Activated CD8-positive, alpha-beta memory T cell treated with anti-CD3 and anti-CD28 coated beads for 24 hours (primary cell): ENCODE data around the gene RRH.
"Not testable (repeated sequence)": the region's sequence is repeated elsewhere in the genome, so short reads cannot be mapped to it uniquely, and the experiment has no call there.

Experiments used
- DNase-seq: peaks from one replicate; pipeline ENCODE4 v3.0.0-alpha.2; 2020

Gene RRH

DNA sequence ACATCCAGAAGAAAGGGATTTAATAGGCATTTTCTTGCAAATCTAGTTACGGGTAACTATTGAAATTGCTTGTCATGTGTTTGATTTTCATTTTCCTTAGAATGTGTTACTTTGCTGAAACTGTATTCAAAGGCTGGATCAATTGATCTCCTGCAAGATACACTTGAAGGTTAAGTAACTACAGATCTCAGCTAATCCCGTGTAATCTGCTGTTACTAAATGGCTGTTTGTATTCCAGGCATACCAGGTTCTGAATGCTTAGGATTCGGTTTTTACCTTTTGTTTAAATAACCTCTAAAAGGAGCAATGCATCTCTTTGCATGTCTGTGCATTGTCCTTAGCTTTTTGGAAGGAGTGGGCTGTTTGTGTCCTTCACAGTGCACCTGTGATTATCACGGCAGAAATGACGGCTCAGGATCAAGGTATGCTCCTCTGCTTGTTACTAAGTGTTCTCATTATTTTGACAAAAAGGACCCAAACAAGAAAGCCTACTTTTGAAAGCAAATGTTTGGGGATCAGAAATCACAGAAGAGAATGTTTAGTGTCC is 20.2 kb downstream of the RRH start, which contains the start of gene LRIT3:
Gene LRIT3 (plus strand): TSS at position 212 of the 547 bp plus-strand sequence. CDS start 95 bp downstream, at position 307.
- DNase-seq: no peak

DNA sequence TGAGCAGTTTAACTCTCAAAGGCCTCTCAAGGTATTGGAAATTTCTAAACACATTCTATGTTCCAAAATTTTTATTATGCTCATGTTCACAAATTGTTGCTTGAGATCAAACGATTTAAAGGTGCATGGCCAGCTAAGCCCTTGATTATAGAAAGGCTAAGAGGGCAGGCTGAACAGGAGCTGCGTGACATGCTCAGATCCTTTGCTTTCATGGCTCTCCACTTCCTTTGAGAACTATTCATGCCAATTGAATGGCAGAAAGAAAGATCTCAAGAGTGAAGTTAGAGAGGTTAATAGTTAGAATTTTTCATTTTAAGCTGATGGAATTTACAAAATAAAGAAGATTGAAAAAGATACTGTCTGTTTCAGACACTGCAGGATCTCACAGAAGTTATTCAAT is 20.7 kb downstream of the RRH start:
- no peak for DNase-seq

DNA sequence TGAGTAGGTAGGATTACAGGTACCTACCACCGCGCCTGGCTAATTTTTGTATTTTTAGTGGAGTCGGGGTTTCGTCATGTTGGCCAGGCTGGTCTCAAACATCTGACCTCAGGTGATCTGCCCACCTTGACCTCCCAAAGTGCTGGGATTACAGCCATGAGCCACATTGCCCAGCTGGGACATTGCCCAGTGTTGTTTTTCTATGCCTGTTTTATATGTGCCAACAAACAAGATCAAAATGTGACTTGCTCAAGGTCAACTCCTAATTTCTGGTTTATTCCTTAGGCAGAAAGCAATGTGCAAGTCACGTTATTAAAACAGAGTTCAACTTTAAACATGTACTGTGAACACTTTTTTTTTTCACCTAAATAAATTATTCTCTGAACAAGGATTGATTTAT is 22.8 kb downstream of the RRH start:
- no peak for DNase-seq

DNA sequence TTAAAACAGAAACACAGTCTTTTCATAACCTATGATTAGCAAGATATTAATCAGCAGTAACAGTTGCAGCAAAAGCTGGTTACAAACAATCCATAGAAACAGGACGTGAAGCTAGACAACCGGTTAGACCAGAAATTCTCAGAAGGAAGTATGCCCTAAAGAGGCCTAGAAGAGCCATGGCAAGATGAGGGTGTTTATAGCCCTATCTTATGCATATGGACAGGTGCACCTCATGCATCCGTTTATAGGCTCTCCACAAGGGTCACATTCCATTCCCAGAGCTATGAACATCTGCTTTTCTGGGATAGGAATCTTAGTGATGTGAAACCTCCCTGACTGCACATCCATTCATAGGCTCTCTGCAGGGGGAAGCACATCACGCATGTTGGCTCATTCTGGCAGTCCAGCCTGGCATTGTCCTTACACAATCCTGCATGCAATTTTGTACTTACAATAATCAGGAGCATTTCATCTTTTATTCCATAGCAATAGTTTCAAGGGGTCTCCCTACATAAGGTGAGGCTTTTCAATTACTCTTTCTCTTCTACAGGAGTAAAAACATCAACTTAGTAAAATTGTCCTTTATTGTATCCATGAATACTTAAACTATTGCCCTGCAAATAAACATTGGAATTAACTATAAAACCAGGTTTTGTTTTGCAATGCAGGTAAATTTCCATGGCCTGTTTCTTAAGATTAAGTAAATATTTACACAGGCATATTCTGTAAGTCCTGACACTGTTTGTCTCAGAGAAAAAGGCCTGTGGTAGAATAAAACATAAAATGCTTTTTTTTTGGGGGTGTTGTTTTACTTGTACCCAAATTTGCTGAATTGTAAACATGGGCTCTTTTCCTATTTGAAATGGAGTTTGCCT is 31.9 kb downstream of the RRH start:
- DNase-seq: not testable (repeated sequence)

DNA sequence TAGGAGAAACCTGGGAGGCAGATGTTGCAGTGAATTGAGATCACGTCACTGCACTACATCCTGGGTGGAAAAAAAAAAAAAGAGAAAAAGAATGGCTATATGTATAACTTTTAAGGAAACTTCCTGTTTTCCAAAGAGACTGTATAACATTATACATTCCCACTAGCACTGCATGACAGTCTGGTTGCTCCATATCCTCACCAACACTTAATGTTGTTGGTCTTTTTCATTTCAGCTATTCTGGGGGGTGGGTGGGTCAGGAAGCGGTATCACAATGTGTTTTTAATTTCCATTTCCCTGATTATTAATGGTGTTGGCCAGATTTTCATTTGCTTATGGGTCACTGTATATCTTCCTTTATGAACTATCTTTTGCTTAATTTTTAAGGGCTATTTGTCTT is 33.5 kb downstream of the RRH start:
- DNase-seq: no peak

DNA sequence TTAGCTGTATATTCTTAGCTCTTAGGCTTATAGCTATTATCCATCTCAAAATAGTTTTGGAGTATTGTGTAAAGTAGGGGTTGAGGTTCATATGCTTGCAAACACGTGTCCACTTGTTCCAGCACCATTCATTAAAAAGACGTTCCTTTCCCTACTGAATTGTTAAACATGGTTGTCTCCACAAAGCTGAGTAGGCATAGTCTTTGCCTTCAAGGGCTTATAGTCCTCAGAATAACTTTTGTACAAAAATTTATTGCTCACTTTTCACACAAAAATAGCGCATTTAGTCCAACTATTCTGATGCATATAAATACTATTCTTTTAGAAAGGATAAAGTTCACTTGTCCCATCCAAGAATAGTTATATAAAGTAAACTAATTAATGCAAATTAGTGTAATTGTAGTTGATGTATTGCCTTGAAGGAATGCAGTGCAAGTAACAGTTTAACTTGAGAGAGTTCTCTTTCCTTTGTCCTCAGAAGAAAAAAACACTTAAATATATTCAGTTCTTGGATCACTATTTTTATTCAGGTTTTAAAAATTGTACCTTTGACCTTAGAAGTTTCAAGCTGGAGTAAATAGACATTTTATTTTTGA is 34.2 kb downstream of the RRH start:
- DNase-seq: no peak

DNA sequence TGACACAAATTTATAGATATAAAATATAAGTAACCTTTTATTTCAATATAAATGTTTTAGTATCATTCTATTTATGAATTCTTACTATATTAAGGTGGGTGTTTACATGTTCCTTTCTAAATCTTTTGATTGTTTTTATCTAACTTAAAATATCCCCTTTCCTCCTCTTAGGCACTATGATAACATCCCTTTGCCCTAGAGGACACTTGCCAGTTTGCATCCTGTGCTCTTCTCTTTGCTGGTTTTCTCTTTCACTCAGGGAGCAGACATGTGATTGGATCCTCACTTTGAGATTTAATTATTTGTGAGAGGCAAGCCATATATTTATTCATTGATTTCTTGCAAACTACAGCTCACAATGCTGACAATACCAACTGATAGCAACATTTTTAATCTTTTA is 36.4 kb downstream of the RRH start:
- no peak for DNase-seq

DNA sequence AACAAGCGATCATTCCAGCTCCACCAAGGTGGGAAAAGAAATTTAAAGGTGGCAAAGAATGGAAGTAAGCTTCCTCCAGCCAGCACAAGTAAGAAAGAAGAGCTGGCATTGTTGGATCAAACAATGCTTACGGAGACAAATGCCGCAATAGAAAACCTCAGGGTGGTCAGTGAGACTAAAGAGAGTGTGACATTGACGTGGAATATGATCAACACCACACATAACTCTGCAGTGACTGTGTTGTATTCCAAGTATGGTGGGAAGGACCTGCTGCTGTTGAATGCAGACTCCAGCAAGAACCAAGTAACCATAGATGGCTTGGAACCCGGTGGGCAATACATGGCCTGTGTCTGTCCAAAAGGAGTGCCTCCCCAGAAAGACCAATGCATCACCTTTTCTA is 42.3 kb downstream of the RRH start:
- no peak for DNase-seq

DNA sequence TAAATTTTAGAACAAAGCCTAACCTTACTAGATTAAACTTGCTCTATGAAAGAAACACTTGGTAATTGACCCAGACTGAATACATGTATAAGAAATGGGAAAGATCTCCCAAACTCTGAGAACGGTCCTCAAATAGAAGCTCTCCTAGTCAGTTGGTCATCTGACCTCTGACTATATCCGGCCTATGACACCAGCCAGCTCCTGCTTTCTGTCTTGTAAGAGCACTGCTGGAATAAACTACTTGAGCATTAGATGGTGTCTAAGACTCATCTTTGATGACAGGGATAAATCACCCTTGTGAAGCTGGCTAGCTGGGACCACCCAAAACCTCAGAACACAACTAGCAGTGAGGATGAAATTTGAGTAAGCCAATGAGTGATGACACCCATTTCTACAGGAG is 44.3 kb downstream of the RRH start:
- no peak for DNase-seq

DNA sequence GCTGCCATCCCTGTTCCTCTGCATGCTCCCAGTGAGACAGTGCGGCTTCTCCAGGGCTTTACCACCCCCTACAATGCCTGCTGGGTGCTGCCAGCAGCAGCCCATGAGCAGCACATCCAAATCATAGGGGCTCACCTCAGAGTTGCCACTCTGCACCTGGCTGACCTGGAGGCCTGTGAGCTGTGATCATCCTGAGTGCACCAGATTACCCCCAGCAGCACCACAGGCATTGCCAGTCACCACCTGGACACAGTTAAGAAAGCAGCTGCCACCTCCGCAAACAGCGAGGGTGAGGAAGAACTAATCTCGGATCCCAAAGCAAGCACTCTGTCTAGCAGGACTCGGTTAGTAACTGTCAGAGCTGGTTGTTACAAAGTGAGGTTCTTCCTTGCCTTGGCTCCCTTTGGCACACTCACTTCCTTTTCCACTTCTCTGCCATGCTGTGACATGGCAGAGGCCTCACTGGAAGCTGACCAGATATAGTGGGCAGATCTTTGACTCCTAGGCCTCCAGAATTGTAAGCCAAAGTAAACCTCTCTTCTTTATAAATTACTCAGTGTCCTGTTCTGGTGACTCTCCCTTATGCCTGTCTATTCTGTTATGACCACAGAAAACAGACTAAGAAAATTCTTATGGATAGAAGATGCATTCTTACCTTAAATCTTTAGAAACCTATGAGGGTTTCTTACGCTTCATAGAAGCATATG is 45.3 kb downstream of the RRH start:
- no peak for DNase-seq

DNA sequence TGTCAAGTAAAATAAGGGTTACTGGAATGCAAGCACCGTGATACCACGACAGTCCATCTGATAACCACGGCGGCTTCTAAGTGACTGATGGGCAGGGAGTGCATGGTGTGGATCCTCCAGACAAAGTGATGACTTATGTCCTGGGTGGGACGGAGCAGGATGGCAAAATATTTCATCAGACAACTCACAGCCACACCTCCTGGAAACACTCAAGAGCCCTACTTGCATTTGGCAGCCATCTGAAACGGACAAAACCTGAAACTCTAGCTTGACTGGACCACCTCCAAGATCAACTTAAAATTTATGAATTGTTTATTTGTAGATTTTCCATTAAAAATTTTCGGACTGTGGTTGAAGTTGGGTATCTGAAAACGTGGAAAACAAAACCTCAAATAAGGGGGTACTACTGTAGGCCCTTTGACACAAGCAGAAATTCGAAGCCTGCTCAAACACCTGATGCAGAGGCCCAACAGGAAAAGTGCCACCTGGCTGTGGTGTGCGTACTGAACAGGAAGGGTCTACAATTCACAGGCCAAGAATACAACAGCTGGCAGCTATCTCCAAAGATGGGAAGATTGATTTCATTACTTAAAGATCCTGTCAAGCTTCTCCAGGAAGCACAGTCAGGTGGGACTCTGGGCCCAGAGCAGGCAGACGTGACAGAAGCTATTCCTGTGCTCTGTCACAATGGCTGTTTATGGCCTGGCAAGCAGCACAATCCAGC is 46.2 kb downstream of the RRH start:
- no peak for DNase-seq

DNA sequence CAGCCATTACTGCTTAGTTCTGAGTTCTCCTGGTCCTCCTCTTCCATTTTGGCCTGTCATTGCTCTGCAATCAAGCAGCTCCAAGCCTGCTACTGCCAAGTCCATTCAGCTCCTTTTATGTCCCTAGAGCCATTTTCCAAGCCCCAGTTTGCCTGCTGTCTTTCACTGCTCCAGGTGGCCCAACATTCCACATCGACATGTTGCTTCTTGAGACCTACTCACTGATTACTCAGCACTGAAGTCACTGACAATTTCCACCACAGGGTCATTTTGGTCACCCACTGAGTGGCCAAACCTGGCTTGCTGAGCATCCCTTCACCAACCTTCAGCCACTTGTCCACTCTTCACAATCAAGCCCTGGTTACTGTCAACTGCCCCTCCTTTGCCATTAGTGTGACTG is 47.3 kb downstream of the RRH start:
- no peak for DNase-seq

DNA sequence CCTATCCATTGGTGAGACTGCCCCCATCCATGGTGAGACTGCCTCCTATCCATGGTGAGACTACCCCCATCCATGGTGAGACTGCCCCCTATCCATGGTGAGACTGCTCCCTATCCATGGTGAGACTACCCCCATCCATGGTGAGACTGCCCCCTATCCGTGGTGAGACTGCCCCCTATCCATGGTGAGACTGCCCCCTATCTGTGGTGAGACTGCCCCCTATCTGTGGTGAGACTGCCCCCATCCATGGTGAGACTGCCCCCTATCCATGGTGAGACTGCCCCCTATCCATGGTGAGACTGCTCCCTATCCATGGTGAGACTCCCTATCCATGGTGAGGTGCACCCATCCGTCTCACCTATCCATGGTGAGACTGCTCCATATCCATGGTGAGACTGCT is 47.8 kb downstream of the RRH start:
- DNase-seq: not testable (repeated sequence)

DNA sequence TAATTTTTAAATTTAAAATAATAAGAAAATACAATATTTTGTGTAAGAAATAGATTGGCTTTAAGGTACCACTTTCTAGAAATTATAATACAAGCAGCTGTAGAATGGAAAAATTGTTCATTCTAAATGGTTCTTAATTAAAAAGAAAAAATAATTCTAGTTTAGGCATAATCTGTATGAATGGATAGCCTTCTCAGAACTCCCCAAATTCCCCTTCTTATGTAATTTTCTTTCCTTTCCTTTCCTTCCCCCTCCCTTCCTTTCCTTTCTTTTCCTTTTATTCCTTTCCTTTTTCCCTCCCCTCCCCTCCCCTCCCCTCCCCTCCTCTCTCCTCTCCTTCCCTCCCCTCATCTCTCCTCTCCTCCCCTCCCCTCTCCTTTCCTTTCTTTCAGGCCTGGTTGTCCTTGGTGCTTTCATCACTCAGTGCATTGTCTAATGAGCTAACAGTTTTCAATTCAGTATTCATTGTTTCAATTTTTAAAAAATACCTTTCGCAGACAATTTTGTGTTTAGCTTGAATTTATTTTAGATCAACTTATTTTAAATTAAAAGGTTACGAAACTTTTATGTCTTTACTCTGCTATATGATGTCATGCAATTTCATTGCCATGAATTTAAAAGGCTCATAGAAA is 49.0 kb downstream of the RRH start:
- no peak for DNase-seq

DNA sequence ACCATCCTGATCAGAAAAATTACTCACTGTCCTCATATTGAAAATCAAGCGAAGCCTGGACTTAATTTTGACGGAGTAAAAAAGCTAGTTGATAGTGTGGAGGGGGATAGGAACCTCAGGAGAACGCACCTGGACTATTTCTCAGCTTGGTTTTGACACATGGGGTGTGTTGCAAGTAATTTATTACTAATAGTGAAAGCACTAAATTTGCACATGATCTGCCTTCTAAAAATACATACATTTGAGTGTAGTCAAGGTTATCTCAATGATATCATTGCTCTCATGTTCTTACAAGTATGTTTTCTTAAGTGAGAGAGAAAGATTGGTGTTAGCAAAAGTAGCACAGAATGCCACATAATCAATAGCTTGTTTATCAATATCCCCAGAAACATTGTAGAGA is 49.6 kb downstream of the RRH start:
- no peak for DNase-seq

DNA sequence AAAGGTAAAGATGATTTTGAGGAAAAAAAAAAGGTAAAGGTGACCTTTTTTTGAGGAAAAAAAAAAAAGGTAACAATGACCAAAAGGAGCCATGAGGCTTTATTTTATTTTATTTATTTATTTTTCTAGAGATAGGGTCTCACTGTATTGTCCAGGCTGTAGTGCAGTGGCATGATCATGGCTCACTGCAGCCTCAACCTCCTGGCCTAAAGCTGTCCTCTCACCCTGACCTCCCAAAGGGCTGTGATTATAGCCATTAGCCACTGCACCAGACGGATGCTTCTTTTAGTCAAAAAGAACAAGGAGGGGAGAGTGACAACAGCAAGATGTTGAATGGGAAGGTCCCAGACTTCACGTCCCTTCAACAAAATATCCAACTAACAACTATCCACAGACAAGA is 50.6 kb downstream of the RRH start:
- no peak for DNase-seq

DNA sequence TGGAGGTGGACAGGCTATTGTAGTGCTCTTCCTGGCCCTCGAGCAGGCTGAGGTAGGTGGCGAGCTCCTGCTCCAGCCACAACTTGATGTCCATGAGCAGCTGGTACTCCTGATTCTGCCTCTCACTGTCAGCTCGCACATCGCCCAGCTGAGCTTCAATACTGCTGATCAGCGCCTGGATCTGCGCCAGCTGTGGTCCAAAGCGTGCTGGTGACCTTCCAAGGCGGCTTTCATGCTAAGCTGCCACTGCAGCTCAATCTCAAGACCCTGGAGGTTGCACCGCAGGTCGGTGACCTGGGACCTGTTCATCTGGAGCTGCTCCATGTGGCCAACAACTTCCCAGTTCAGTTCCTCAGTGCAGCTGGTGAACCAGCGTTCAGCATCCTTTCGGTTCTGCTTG is 51.3 kb downstream of the RRH start:
- DNase-seq: no peak

DNA sequence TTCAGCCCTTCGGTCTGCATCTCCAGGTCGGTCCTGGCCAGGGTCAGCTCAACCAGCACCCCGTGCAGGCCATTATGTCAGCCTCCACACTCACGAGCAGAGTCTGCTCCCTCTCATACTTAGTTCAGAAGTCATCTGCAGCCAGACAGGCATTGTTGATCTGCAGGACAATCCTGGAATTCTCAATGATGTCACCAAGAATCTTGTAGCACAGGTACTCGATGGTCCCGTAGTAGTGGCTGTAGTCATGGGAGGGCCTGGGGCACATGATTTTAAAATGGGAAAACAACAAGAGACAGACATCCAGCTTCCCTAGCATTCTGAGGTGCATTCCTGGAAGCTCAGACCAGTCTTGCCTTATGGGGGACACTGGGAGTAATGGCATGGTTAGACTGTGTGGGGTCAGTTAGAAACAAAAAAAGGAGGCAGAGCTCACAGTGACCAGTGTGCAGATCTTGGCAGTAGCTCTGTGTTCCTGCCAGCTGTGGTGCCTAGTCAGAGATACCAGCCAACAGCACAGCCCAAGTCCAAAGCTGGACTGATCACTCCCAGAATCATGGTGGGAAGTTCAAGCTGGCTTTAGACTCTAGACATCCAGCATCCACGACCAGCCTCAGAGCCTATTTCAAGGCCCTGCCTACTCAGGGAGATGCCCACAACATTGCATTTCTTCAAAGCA is 52.0 kb downstream of the RRH start:
- DNase-seq: no peak

DNA sequence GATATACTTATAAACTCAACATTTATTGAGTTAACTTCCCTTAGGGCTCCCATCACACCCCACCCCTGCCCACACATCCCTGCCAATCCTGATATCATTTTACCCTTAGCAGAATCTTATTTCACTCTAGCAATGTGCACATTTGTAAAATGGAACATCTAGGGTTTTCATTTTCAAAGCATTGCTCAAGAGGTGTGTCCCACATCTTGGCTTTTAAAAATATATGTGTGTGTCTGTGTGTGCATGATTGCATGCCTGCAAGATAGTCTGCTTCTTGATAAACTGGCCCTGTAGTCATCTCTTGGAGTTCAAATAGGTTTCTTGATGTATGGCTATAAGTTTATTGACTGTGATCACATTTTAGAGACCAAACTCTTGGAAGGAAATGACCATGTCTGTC is 58.5 kb downstream of the RRH start:
- DNase-seq: no peak

DNA sequence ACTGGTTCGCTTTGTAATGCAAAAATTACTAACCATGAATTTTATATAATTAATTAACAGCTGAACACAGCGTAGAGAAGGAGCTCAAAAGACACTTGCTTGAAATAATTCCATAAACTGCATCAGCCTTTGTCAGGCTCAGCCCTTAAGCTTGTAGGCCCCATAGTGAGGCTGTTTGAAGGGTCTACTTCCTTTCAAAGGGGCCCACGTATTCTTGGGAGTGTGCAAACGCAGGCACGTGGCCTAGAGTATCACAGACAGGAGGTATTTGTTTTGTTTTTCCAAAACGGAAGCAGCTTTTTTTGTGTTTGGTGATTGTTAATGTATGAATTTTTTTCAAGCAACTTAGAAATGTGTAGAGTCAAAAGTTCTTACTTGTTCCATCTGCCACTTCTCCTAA is 59.3 kb downstream of the RRH start:
- DNase-seq: no peak

DNA sequence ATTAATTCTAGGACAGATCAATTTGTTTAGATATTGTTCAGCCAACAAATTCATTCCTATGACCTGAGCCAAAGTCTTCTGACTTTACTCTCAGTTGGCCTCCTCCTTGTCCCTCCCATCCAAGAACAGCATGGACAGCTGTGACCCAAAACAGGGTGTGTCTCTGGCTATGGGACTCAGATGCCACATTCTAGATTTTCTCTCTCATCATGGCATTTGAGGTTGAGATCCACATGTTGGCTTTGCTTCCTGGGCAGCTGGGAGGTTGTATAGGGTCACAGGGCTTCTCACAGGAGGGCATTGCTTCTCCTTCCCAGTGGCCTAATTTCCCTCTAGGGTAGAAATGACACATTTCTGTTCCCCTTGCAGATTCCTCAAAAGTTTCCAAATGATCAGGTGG is 62.3 kb downstream of the RRH start:
- no peak for DNase-seq
